ENCODE measurements around the gene TBX18.

TBX18 gene

GRCh38 chr6:84766799-84767525, 2.6 kb upstream of the TBX18 start:
- Histone ChIP-seq H3K79me1 (ENCODE audit: low read depth, low read length) (no peaks in the 10 kb centered on the region), H3K4ac (ENCODE audit: low read length) (no peak overlapping the region), H2BK5ac (ENCODE audit: low read length) (no peak overlapping the region), H3K27ac (replicated peaks; ENCODE audit: low read length) (no peak overlapping the region), H4K91ac (ENCODE audit: low read depth, low read length, poor library complexity) (no peak overlapping the region), H2BK15ac (ENCODE audit: low read length) (no peak overlapping the region), H3K4me2 (ENCODE audit: insufficient read depth, low read length, poor library complexity, severe bottlenecking) (peak overlapping the region; percentile 33), H3K14ac (ENCODE audit: low read length) (no peak overlapping the region), H3K9me3 (replicated peaks in 1 of 2; ENCODE audit: control insufficient read depth in 2 of 2, insufficient read depth in 1 of 2, low read depth in 1 of 2, low read length in 2 of 2) (peaks cover 3 to 7% of the 10 kb centered on the region in 2 donors), H4K8ac (ENCODE audit: low read depth, low read length) (no peak overlapping the region), H3K9ac (ENCODE audit: low read depth, low read length, poor library complexity) (no peak overlapping the region), H2AFZ (ENCODE audit: low read length) (peak overlapping the region; percentile 26), H2BK120ac (ENCODE audit: low read depth, low read length) (no peak overlapping the region), H3K27me3 (ENCODE audit: control insufficient read depth in 3 of 3, insufficient read depth in 3 of 3, low read depth in 1 of 3, low read length in 3 of 3) (peaks cover 37 to 99% (median 80%) of the 10 kb centered on the region in 3 experiments), H2BK12ac (ENCODE audit: low read length) (no peak overlapping the region), H3K4me3 (ENCODE audit: low read length in 2 of 2) (no peak overlapping the region), H2AK5ac (ENCODE audit: low read depth, low read length) (no peak overlapping the region), H3K23ac (ENCODE audit: low read depth, low read length, poor library complexity) (peak overlapping the region; percentile 62), H3K18ac (ENCODE audit: low read length) (peak overlapping the region; percentile 65), H3K36me3 (replicated peaks in 1 of 2; ENCODE audit: control insufficient read depth in 2 of 2, insufficient read depth in 2 of 2, low read length in 2 of 2) (no peaks in the 10 kb centered on the region), H3K4me1 (ENCODE audit: control insufficient read depth in 2 of 2, insufficient read depth in 1 of 2, low read depth in 1 of 2, low read length in 2 of 2) (peaks cover 0 to 7% of the 10 kb centered on the region in 2 donors)
- WGBS, 2 donors (ENCODE audit: extremely low coverage in 2 of 2, insufficient read length in 2 of 2, insufficient replicate concordance in 1 of 2): no CpG with 5 or more reads among the region's 38 CpGs
- peak; percentile 49 for DNase-seq (ENCODE audit: low spot score)

GRCh38 chr6:84766118-84766798, 1.9 kb upstream of the TBX18 start:
- no CpG with 5 or more reads among the region's 32 CpGs for WGBS, 2 donors (ENCODE audit: extremely low coverage in 2 of 2, insufficient read length in 2 of 2, insufficient replicate concordance in 1 of 2)
- Histone ChIP-seq H3K14ac (ENCODE audit: low read length) (no peak overlapping the region), H2AFZ (ENCODE audit: low read length) (peak overlapping the region; percentile 15), H2BK120ac (ENCODE audit: low read depth, low read length) (no peak overlapping the region), H3K18ac (ENCODE audit: low read length) (peak overlapping the region; percentile 57), H2AK5ac (ENCODE audit: low read depth, low read length) (no peak overlapping the region), H4K91ac (ENCODE audit: low read depth, low read length, poor library complexity) (no peak overlapping the region), H4K8ac (ENCODE audit: low read depth, low read length) (no peak overlapping the region), H3K4me2 (ENCODE audit: insufficient read depth, low read length, poor library complexity, severe bottlenecking) (peak overlapping the region; percentile 33), H3K27me3 (ENCODE audit: control insufficient read depth in 3 of 3, insufficient read depth in 3 of 3, low read depth in 1 of 3, low read length in 3 of 3) (peaks cover 37 to 99% (median 75%) of the 10 kb centered on the region in 3 experiments), H3K9me3 (replicated peaks in 1 of 2; ENCODE audit: control insufficient read depth in 2 of 2, insufficient read depth in 1 of 2, low read depth in 1 of 2, low read length in 2 of 2) (peaks cover 3 to 7% of the 10 kb centered on the region in 2 donors), H3K4ac (ENCODE audit: low read length) (no peak overlapping the region), H3K9ac (ENCODE audit: low read depth, low read length, poor library complexity) (no peak overlapping the region), H2BK15ac (ENCODE audit: low read length) (no peak overlapping the region), H2BK12ac (ENCODE audit: low read length) (no peak overlapping the region), H3K36me3 (replicated peaks in 1 of 2; ENCODE audit: control insufficient read depth in 2 of 2, insufficient read depth in 2 of 2, low read length in 2 of 2) (no peaks in the 10 kb centered on the region), H3K4me1 (ENCODE audit: control insufficient read depth in 2 of 2, insufficient read depth in 1 of 2, low read depth in 1 of 2, low read length in 2 of 2) (peaks cover 0 to 7% of the 10 kb centered on the region in 2 donors), H3K23ac (ENCODE audit: low read depth, low read length, poor library complexity) (no peak overlapping the region), H3K79me1 (ENCODE audit: low read depth, low read length) (no peaks in the 10 kb centered on the region), H3K27ac (replicated peaks; ENCODE audit: low read length) (no peak overlapping the region), H2BK5ac (ENCODE audit: low read length) (no peak overlapping the region), H3K4me3 (ENCODE audit: low read length in 2 of 2) (no peak overlapping the region)
- no peak for DNase-seq (ENCODE audit: low spot score)

- Histone ChIP-seq H3K4me3 (ENCODE audit: low read length in 2 of 2) (peak overlapping the region; percentile 48 to 72), H3K9ac (ENCODE audit: low read depth, low read length, poor library complexity) (no peak overlapping the region), H2BK15ac (ENCODE audit: low read length) (no peak overlapping the region), H2BK12ac (ENCODE audit: low read length) (no peak overlapping the region), H2BK120ac (ENCODE audit: low read depth, low read length) (no peak overlapping the region), H3K79me1 (ENCODE audit: low read depth, low read length) (no peaks in the 10 kb centered on the region), H2BK5ac (ENCODE audit: low read length) (no peak overlapping the region), H3K27me3 (ENCODE audit: control insufficient read depth in 3 of 3, insufficient read depth in 3 of 3, low read depth in 1 of 3, low read length in 3 of 3) (peaks cover 35 to 94% (median 67%) of the 10 kb centered on the region in 3 experiments), H3K4me2 (ENCODE audit: insufficient read depth, low read length, poor library complexity, severe bottlenecking) (peak overlapping the region; percentile 89), H2AFZ (ENCODE audit: low read length) (peak overlapping the region; percentile 97), H3K36me3 (replicated peaks in 1 of 2; ENCODE audit: control insufficient read depth in 2 of 2, insufficient read depth in 2 of 2, low read length in 2 of 2) (no peaks in the 10 kb centered on the region), H3K23ac (ENCODE audit: low read depth, low read length, poor library complexity) (peak overlapping the region; percentile 80), H3K4ac (ENCODE audit: low read length) (no peak overlapping the region), H2AK5ac (ENCODE audit: low read depth, low read length) (no peak overlapping the region), H3K14ac (ENCODE audit: low read length) (peak overlapping the region; percentile 38), H4K8ac (ENCODE audit: low read depth, low read length) (no peak overlapping the region), H3K27ac (replicated peaks; ENCODE audit: low read length) (no peak overlapping the region), H3K18ac (ENCODE audit: low read length) (peak overlapping the region; percentile 71), H4K91ac (ENCODE audit: low read depth, low read length, poor library complexity) (no peak overlapping the region), H3K4me1 (ENCODE audit: control insufficient read depth in 2 of 2, insufficient read depth in 1 of 2, low read depth in 1 of 2, low read length in 2 of 2) (peaks cover 0 to 7% of the 10 kb centered on the region in 2 donors), H3K9me3 (replicated peaks in 1 of 2; ENCODE audit: control insufficient read depth in 2 of 2, insufficient read depth in 1 of 2, low read depth in 1 of 2, low read length in 2 of 2) (peaks cover 3 to 7% of the 10 kb centered on the region in 2 donors)
- WGBS, 2 donors (ENCODE audit: extremely low coverage in 2 of 2, insufficient read length in 2 of 2, insufficient replicate concordance in 1 of 2): no CpG with 5 or more reads among the region's 57 CpGs
- no peak for DNase-seq (ENCODE audit: low spot score)
These were observed 489 bp downstream of the TBX18 start for GRCh38 chr6:84763886-84764331.

Measured in neuronal stem cell (in vitro differentiated cells).